ENCODE data around the gene GARIN3.

The GARIN3 gene

DNA sequence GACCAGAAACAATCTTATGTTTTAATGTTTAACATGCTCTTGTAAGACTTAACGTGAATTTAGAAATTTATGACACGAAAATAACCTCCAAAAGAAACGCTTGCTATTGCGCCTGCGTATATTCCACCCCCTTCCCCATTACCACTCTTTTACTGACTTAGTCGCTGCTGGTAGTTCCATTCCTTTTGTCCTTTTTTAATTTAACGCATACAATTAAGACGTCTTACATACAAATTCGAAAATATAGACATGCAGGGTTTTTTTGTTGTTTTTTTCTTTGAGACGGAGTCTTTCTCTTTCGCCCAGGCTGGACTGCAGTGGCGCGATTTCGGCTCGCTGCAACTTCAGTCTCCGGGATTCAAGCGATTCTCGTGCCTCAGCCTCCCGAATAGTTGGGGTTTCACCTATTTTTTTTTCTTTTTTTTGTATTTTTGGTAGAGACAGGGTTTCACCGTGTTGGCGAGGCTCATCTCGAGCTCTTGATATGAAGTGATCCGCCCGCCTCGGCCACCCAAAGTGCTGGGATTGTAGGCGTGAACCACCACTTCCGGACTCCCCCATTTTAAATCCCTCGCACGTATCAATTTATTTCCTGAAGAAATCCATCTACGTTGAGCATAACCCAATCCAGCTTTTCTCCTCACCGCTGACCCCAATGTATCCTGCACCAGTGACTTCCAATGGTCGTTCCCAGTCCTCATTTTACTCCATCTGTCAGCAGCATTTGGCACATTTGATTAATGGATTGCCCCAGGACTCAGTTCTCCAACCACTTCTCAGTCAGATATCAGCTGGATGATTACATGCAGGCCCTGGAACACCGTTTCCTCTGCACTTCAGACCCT lies 22.7 kb downstream of the GARIN3 start:
- Histone ChIP-seq H3K27ac (ENCODE audit: extremely low read depth, low read depth, low read length) (peak overlapping the region; percentile 21; the same call in 1 of the 2 replicates), H3K9me3 (ENCODE audit: control insufficient read depth, insufficient read depth, low read depth, low read length) (no peaks in the 10 kb centered on the region), H3K4me3 (ENCODE audit: low read depth, low read length) (peak overlapping the region; percentile 90), H3K4me1 (ENCODE audit: control insufficient read depth, insufficient read depth, low read length) (no peaks in the 10 kb centered on the region), H3K36me3 (ENCODE audit: control insufficient read depth in 2 of 2, insufficient read depth in 1 of 2, low read length in 2 of 2) (peaks cover 0 to 13% of the 10 kb centered on the region in 2 experiments)
- CTCF ChIA-PET, result interaction anchor here (0.6 to 2.6 kb wide), 7 partner anchors 12 to 1200 kb away, joined by 3 to 19 read pairs (median 4); partner anchors contain the start of gene ITK
- POLR2A ChIA-PET, result interaction anchor here (0.8 to 2.4 kb wide), 6 partner anchors 10 to 307 kb away, joined by 3 to 20 read pairs (median 3); partner anchors contain the start of gene GARIN3
- TF ChIP-seq ZNF600 (tag by site-specific recombination; IDR thresholded peaks at IDR 0.05), result peak; percentile 40; the same call in 1 of the 2 replicates
- TF ChIP-seq ZXDB (tag by site-specific recombination; IDR thresholded peaks at IDR 0.05), result peak; percentile 13; the same call in 1 of the 2 replicates
- TF ChIP-seq GLI2 (tag by site-specific recombination; IDR thresholded peaks at IDR 0.05; ENCODE audit: borderline replicate concordance, low read depth), result no peak
- no peak for TF ChIP-seq ZNF202 (tag by site-specific recombination; IDR thresholded peaks at IDR 0.05; ENCODE audit: borderline replicate concordance)
- TF ChIP-seq, protein P1, sequence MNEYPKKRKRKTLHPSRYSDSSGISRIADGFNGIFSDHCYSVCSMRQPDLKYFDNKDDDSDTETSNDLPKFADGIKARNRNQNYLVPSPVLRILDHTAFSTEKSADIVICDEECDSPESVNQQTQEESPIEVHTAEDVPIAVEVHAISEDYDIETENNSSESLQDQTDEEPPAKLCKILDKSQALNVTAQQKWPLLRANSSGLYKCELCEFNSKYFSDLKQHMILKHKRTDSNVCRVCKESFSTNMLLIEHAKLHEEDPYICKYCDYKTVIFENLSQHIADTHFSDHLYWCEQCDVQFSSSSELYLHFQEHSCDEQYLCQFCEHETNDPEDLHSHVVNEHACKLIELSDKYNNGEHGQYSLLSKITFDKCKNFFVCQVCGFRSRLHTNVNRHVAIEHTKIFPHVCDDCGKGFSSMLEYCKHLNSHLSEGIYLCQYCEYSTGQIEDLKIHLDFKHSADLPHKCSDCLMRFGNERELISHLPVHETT (tag by site-specific recombination; IDR thresholded peaks at IDR 0.05), result no peak
- 0 out of 2 replicates have a peak, but pooled peaks have one; percentile 11 for TF ChIP-seq ZNF324 (tag by site-specific recombination; IDR thresholded peaks at IDR 0.05)
- TF ChIP-seq, protein P2, sequence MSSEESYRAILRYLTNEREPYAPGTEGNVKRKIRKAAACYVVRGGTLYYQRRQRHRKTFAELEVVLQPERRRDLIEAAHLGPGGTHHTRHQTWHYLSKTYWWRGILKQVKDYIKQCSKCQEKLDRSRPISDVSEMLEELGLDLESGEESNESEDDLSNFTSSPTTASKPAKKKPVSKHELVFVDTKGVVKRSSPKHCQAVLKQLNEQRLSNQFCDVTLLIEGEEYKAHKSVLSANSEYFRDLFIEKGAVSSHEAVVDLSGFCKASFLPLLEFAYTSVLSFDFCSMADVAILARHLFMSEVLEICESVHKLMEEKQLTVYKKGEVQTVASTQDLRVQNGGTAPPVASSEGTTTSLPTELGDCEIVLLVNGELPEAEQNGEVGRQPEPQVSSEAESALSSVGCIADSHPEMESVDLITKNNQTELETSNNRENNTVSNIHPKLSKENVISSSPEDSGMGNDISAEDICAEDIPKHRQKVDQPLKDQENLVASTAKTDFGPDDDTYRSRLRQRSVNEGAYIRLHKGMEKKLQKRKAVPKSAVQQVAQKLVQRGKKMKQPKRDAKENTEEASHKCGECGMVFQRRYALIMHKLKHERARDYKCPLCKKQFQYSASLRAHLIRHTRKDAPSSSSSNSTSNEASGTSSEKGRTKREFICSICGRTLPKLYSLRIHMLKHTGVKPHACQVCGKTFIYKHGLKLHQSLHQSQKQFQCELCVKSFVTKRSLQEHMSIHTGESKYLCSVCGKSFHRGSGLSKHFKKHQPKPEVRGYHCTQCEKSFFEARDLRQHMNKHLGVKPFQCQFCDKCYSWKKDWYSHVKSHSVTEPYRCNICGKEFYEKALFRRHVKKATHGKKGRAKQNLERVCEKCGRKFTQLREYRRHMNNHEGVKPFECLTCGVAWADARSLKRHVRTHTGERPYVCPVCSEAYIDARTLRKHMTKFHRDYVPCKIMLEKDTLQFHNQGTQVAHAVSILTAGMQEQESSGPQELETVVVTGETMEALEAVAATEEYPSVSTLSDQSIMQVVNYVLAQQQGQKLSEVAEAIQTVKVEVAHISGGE (tag by site-specific recombination; conservative IDR thresholded peaks at IDR 0.05; ENCODE audit: low read depth), result 0 out of 2 replicates have a peak, but pooled peaks have one; percentile 34
- TF ChIP-seq, protein P3, sequence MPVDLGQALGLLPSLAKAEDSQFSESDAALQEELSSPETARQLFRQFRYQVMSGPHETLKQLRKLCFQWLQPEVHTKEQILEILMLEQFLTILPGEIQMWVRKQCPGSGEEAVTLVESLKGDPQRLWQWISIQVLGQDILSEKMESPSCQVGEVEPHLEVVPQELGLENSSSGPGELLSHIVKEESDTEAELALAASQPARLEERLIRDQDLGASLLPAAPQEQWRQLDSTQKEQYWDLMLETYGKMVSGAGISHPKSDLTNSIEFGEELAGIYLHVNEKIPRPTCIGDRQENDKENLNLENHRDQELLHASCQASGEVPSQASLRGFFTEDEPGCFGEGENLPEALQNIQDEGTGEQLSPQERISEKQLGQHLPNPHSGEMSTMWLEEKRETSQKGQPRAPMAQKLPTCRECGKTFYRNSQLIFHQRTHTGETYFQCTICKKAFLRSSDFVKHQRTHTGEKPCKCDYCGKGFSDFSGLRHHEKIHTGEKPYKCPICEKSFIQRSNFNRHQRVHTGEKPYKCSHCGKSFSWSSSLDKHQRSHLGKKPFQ (tag by site-specific recombination; IDR thresholded peaks at IDR 0.05), result no peak
- TF ChIP-seq ZBTB8A (tag by site-specific recombination; IDR thresholded peaks at IDR 0.05), result 0 out of 2 replicates have a peak, but pooled peaks have one; percentile 3
- no peak for TF ChIP-seq ZNF530 (tag by site-specific recombination; IDR thresholded peaks at IDR 0.05; ENCODE audit: low read depth)
- no peak for TF ChIP-seq ZNF239 (tag by site-specific recombination; IDR thresholded peaks at IDR 0.05)
- TF ChIP-seq ZNF76 (tag by site-specific recombination; IDR thresholded peaks at IDR 0.05; ENCODE audit: borderline replicate concordance, low read depth), result no peak; the same call in 1 of the 2 replicates
- TF ChIP-seq ZIC2 (tag by site-specific recombination; IDR thresholded peaks at IDR 0.05), result 0 out of 2 replicates have a peak, but pooled peaks have one; percentile 9
- TF ChIP-seq ZNF529 (tag by site-specific recombination; IDR thresholded peaks at IDR 0.05; ENCODE audit: insufficient replicate concordance), result no peak
- TF ChIP-seq, protein P4, sequence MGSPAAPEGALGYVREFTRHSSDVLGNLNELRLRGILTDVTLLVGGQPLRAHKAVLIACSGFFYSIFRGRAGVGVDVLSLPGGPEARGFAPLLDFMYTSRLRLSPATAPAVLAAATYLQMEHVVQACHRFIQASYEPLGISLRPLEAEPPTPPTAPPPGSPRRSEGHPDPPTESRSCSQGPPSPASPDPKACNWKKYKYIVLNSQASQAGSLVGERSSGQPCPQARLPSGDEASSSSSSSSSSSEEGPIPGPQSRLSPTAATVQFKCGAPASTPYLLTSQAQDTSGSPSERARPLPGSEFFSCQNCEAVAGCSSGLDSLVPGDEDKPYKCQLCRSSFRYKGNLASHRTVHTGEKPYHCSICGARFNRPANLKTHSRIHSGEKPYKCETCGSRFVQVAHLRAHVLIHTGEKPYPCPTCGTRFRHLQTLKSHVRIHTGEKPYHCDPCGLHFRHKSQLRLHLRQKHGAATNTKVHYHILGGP (tag by site-specific recombination; IDR thresholded peaks at IDR 0.05), result no peak
- TF ChIP-seq, protein P5, sequence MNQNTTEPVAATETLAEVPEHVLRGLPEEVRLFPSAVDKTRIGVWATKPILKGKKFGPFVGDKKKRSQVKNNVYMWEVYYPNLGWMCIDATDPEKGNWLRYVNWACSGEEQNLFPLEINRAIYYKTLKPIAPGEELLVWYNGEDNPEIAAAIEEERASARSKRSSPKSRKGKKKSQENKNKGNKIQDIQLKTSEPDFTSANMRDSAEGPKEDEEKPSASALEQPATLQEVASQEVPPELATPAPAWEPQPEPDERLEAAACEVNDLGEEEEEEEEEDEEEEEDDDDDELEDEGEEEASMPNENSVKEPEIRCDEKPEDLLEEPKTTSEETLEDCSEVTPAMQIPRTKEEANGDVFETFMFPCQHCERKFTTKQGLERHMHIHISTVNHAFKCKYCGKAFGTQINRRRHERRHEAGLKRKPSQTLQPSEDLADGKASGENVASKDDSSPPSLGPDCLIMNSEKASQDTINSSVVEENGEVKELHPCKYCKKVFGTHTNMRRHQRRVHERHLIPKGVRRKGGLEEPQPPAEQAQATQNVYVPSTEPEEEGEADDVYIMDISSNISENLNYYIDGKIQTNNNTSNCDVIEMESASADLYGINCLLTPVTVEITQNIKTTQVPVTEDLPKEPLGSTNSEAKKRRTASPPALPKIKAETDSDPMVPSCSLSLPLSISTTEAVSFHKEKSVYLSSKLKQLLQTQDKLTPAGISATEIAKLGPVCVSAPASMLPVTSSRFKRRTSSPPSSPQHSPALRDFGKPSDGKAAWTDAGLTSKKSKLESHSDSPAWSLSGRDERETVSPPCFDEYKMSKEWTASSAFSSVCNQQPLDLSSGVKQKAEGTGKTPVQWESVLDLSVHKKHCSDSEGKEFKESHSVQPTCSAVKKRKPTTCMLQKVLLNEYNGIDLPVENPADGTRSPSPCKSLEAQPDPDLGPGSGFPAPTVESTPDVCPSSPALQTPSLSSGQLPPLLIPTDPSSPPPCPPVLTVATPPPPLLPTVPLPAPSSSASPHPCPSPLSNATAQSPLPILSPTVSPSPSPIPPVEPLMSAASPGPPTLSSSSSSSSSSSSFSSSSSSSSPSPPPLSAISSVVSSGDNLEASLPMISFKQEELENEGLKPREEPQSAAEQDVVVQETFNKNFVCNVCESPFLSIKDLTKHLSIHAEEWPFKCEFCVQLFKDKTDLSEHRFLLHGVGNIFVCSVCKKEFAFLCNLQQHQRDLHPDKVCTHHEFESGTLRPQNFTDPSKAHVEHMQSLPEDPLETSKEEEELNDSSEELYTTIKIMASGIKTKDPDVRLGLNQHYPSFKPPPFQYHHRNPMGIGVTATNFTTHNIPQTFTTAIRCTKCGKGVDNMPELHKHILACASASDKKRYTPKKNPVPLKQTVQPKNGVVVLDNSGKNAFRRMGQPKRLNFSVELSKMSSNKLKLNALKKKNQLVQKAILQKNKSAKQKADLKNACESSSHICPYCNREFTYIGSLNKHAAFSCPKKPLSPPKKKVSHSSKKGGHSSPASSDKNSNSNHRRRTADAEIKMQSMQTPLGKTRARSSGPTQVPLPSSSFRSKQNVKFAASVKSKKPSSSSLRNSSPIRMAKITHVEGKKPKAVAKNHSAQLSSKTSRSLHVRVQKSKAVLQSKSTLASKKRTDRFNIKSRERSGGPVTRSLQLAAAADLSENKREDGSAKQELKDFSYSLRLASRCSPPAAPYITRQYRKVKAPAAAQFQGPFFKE (tag by site-specific recombination; IDR thresholded peaks at IDR 0.05; ENCODE audit: borderline replicate concordance), result no peak
- TF ChIP-seq ZBTB7A (tag by site-specific recombination; IDR thresholded peaks at IDR 0.05; ENCODE audit: low read depth), result no peak
- TF ChIP-seq FEZF1 (tag by site-specific recombination; IDR thresholded peaks at IDR 0.05), result peak; percentile 20
- TF ChIP-seq ZNF416 (tag by site-specific recombination; IDR thresholded peaks at IDR 0.05), result no peak
- no peak for TF ChIP-seq GLI4 (tag by site-specific recombination; IDR thresholded peaks at IDR 0.05)
- no peak for TF ChIP-seq ZNF184 (tag by site-specific recombination; IDR thresholded peaks at IDR 0.05)
- TF ChIP-seq ZNF555 (tag by site-specific recombination; conservative IDR thresholded peaks at IDR 0.05), result no peak

Data from HEK293 (cell line).